BLaER1 treated with 17β-estradiol and CSF1 and Interleukin-3, amounts not matched to agents 10 nM and 100 nM (cell line): ENCODE measurements around the gene MYORG.
"Not testable (repeated sequence)": the region's sequence is repeated elsewhere in the genome, so short reads cannot be mapped to it uniquely, and the experiment has no call there.

ENCODE experiments used
- H3K27ac ChIP-seq, 11 experiments: shearing (Covaris generic); formaldehyde crosslinking; 2 replicates each; pipeline ENCODE4 v1.8.1; 2022
- H3K27me3 ChIP-seq, 11 experiments: shearing (Covaris generic); formaldehyde crosslinking; 2 replicates each; pipeline ENCODE4 v1.8.1; 2022
- H3K36me3 ChIP-seq, 11 experiments: shearing (Covaris generic); formaldehyde crosslinking; 2 replicates each; pipeline ENCODE4 v1.8.1; 2022
- H3K4me1 ChIP-seq, 10 experiments: shearing (Covaris generic); formaldehyde crosslinking; 2 replicates each; pipeline ENCODE4 v1.8.1; 2022
- H3K4me2 ChIP-seq, 11 experiments: shearing (Covaris generic); formaldehyde crosslinking; 2 replicates each; pipeline ENCODE4 v1.8.1; 2022
- H3K4me3 ChIP-seq, 10 experiments: shearing (Covaris generic); formaldehyde crosslinking; 2 replicates each; pipeline ENCODE4 v1.8.1; 2022
- H3K9ac ChIP-seq, 11 experiments: shearing (Covaris generic); formaldehyde crosslinking; 2 replicates each; pipeline ENCODE4 v1.8.1; 2022
- H3K9me3 ChIP-seq, 11 experiments: shearing (Covaris generic); formaldehyde crosslinking; replicated peaks in 1 of 11; 2 replicates each; pipeline ENCODE4 v1.8.1; 2022
- H4K20me1 ChIP-seq, 11 experiments: shearing (Covaris generic); formaldehyde crosslinking; 2 replicates each; pipeline ENCODE4 v1.8.1; 2022
- Cebpa-rat ChIP-seq, 11 experiments: shearing (Covaris generic); IDR thresholded peaks; 2 replicates each; pipeline ENCODE4 v1.8.1; 2022

MYORG gene

DNA sequence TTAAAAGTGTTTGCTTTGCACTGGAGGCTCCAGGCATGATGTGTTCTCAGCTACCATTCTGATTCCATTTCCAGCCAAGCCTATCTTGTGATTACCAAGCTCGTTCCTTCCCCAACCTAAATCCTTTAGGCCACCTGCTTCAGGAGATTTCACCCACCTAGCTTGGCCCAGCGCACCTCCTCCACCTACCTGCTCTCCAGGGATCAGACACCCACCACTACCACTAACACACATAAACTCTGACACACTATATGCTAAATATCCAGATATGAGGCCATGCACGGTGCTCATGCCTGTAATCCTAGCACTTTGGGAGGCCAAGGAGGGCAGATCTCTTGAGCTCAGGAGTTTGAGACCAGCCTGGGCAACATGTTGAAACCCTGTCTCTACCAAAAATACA, 2.4 kb downstream of the MYORG start:
- Histone ChIP-seq H3K27me3 (no peaks in the 10 kb centered on the region), H3K36me3 (peaks cover 12 to 35% (median 24%) of the 10 kb centered on the region in 11 experiments; a peak in 21 of 22 replicates), H3K9me3 (peaks cover 15 to 32% (median 26%) of the 10 kb centered on the region in 11 experiments), H3K4me3 (no peak overlapping the region), H4K20me1 (peaks cover 0 to 7% (median 0%) of the 10 kb centered on the region in 11 experiments; a peak in 2 of 22 replicates), H3K27ac (no peak overlapping the region), H3K4me2 (peak overlapping the region in 2 of 11 experiments; percentile 91 to 98; a peak in 2 of 22 replicates), H3K9ac (no peak overlapping the region), H3K4me1 (peaks cover 13 to 43% (median 37%) of the 10 kb centered on the region in 10 experiments; a peak in 19 of 20 replicates)
- no peak for TF ChIP-seq Cebpa-rat (IDR thresholded peaks at IDR 0.05)

DNA sequence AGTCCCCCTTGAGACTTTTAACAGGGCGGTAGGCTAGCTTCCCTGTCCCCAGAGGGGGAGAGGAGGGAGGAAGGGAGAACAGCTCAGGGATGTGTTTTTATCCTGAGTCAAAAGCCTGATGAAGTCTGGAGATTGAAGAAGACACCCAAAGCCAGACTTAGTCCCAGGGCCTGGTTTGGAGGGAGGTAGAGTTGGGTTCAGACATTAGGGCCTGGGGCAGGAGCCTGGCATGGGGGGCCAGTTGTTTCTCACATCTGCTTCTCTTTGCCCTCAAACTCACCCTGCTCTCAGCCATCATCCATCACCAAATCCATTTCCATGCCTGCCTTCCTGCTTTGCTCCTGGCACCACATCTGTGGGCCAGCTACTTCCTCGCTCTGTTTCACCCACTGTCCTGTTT, 2.9 kb downstream of the MYORG start:
- Histone ChIP-seq H3K4me2 (no peak overlapping the region), H3K4me1 (peaks cover 13 to 37% (median 31%) of the 10 kb centered on the region in 10 experiments; a peak in 19 of 20 replicates), H4K20me1 (peaks cover 0 to 6% (median 0%) of the 10 kb centered on the region in 11 experiments; a peak in 2 of 22 replicates), H3K9ac (no peak overlapping the region), H3K27me3 (no peaks in the 10 kb centered on the region), H3K9me3 (peaks cover 16 to 37% (median 28%) of the 10 kb centered on the region in 11 experiments), H3K27ac (no peak overlapping the region), H3K36me3 (peaks cover 12 to 40% (median 24%) of the 10 kb centered on the region in 11 experiments; a peak in 21 of 22 replicates), H3K4me3 (no peak overlapping the region)
- no peak for TF ChIP-seq Cebpa-rat (IDR thresholded peaks at IDR 0.05)

DNA sequence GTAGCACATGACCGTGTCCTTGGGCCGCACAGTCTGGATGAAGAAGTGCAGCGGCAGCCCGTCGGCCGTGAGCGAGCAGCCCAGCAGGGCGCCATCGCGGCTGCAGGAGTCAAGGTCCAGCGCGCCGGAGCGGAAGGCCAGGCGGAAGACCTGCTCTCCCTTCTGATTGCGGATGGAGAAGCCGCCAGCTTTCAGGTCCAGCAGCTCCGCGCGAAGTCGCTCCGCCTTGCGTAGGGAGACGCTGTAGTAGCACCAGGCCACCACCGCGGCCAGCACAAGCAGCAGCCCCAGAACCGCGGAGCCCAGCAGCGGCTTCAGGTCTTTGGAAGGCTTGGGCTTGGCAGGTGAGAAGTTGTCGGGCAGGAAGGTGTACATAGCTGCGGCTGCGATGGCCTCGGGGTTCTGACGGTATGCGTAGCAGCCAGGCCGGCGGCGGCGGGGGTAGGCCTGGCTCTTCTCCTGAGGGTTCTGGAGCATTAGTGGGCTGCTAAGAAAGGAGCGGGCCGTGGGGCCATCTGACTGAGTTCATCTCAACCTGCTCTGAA, 4.2 kb downstream of the MYORG start:
- Histone ChIP-seq H3K4me2 (no peak overlapping the region), H3K9me3 (peaks cover 29 to 49% (median 39%) of the 10 kb centered on the region in 11 experiments), H3K4me1 (peaks cover 13 to 31% (median 25%) of the 10 kb centered on the region in 10 experiments; a peak in 19 of 20 replicates), H4K20me1 (peaks cover 0 to 6% (median 0%) of the 10 kb centered on the region in 11 experiments; a peak in 2 of 22 replicates), H3K9ac (no peak overlapping the region), H3K36me3 (peaks cover 18 to 51% (median 31%) of the 10 kb centered on the region in 11 experiments; a peak in 21 of 22 replicates), H3K27me3 (no peaks in the 10 kb centered on the region), H3K27ac (no peak overlapping the region), H3K4me3 (no peak overlapping the region)
- TF ChIP-seq Cebpa-rat (IDR thresholded peaks at IDR 0.05) = no peak

DNA sequence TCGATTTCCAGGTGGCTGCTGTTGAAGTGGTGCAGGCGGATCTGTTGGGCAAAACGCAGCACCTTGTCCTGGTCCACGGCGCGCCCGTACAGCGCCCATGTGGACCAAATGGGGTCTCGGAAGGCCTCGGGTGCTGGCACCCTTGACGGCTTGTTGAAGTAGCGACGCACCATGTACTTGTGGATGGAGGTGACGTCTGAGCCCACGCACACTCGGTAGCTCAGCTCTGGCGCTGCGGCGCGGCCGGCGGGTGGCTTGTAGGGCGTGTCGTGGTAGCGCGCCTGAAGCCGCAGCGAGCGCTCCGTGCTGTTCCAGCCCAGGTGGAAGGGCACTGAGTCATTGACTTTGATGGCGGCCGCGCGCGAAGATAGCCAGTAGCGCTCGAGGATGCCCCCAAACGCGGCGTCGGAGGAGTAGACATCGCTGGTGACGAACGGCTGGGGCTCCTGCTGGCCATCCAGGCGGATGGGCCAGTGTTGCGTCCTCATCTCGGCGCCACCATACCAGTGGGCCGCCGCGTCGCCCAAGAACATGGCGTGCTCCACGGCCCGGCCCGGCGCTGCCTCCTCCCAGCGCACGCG, 4.7 kb downstream of the MYORG start:
- H3K27me3 ChIP-seq = no peaks in the 10 kb centered on the region
- H4K20me1 ChIP-seq = peaks cover 0 to 6% (median 0%) of the 10 kb centered on the region in 11 experiments; a peak in 2 of 22 replicates
- no peak overlapping the region for H3K27ac ChIP-seq
- H3K4me3 ChIP-seq = no peak overlapping the region
- peaks cover 34 to 53% (median 45%) of the 10 kb centered on the region in 11 experiments for H3K9me3 ChIP-seq
- TF ChIP-seq Cebpa-rat (IDR thresholded peaks at IDR 0.05) = no peak
- H3K4me2 ChIP-seq = no peak overlapping the region
- H3K36me3 ChIP-seq = peaks cover 18 to 51% (median 33%) of the 10 kb centered on the region in 11 experiments; a peak in 21 of 22 replicates
- no peak overlapping the region for H3K9ac ChIP-seq
- H3K4me1 ChIP-seq = peaks cover 13 to 26% (median 19%) of the 10 kb centered on the region in 10 experiments; a peak in 19 of 20 replicates

DNA sequence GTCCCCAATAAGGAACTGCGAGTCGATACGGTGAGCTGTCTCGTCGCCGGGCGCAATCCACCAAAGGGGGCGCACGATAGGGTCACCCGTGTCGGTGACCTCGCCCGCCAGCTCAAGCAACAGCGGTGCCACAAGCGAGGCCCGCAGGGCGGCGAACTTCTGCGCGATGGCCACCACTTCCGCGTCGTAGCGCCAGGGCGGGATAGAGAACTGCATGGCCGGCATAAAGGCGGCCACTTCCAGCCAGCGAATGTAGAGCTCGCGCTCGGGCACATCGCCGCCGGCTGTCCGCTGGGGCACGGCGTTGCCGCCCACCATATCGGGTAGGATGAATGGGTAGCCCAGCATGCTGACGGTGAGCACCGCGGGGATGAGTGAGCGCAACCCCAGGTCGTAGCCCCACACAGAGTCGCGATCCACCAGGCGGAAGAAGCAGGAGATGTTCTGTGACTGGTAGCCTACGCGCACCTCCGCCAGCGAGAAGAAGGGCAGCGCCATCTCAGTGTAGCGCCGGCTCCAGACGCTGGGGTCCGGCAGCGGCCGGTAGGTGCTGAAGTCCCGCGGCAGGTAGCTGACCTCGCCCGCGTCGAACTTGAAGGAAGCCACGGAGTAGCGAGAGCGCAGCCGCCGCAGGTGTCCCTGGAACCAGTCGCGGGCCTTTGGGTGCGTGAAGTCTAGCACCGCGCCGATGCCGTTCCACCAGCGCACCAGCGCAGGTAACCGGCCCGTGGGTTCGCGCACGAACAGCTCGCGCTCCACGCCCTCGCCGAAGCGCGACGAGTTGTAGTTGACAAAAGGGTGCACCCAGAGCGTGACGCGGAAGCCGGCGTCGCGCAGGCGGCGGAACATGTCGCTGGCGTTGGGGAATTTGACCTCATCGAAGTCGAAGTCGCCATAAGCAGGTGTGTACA, 5.5 kb downstream of the MYORG start:
- H3K4me2 ChIP-seq = no peak overlapping the region

DNA sequence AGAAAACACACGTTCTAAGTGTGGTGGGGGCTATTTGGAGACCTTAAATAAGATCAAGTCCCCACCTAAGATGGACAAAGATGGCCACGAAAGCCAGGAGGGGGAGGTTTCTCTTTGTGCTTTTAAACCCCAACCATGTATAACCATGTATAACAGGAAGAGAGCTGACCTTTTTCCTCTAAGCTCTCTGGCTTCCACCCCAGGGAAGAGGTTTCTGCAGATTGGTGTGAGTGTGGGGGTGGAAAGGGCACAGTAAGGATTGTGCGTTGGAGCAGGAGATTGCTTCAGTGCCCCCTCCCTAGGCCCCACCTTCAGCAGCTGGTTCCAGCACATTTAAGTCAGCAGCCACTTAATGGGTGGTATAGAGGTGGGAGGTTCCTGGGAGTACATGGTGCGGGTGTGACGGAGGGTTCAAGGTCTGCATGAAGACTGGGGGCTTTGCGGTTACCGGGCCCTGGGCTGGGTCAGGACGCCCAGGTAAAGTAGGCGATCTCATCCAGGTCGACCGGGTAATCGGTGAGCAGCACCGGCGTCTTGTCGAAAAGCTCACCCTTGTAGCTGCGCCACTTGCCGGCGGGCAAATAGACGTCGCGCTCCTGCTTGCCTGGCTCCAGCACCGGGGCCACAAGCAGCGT, 6.2 kb downstream of the MYORG start:
- Histone ChIP-seq H3K4me2 (no peak overlapping the region), H3K27ac (no peak overlapping the region), H3K36me3 (peaks cover 18 to 51% (median 33%) of the 10 kb centered on the region in 11 experiments; a peak in 21 of 22 replicates), H3K4me3 (0 out of 20 replicates have a peak overlapping the region, but pooled peaks of 1 of the 10 experiments have one; percentile 10), H3K9ac (no peak overlapping the region), H4K20me1 (no peaks in the 10 kb centered on the region), H3K9me3 (peaks cover 39 to 58% (median 48%) of the 10 kb centered on the region in 11 experiments), H3K27me3 (no peaks in the 10 kb centered on the region), H3K4me1 (peaks cover 5 to 15% (median 11%) of the 10 kb centered on the region in 10 experiments; a peak in 19 of 20 replicates)
- TF ChIP-seq Cebpa-rat (IDR thresholded peaks at IDR 0.05) = no peak

More for the DNA sequence above, 5.5 kb downstream of the MYORG start:
- H3K4me1 ChIP-seq = peaks cover 13 to 23% (median 18%) of the 10 kb centered on the region in 10 experiments; a peak in 19 of 20 replicates
- 0 out of 20 replicates have a peak overlapping the region, but pooled peaks of 1 of the 10 experiments have one; percentile 10 for H3K4me3 ChIP-seq
- peaks cover 39 to 58% (median 48%) of the 10 kb centered on the region in 11 experiments for H3K9me3 ChIP-seq
- H3K27ac ChIP-seq = no peak overlapping the region
- peaks cover 0 to 6% (median 0%) of the 10 kb centered on the region in 11 experiments; a peak in 1 of 22 replicates for H4K20me1 ChIP-seq
- H3K9ac ChIP-seq = no peak overlapping the region
- no peak for TF ChIP-seq Cebpa-rat (IDR thresholded peaks at IDR 0.05)
- no peaks in the 10 kb centered on the region for H3K27me3 ChIP-seq
- peaks cover 18 to 51% (median 33%) of the 10 kb centered on the region in 11 experiments; a peak in 21 of 22 replicates for H3K36me3 ChIP-seq

DNA sequence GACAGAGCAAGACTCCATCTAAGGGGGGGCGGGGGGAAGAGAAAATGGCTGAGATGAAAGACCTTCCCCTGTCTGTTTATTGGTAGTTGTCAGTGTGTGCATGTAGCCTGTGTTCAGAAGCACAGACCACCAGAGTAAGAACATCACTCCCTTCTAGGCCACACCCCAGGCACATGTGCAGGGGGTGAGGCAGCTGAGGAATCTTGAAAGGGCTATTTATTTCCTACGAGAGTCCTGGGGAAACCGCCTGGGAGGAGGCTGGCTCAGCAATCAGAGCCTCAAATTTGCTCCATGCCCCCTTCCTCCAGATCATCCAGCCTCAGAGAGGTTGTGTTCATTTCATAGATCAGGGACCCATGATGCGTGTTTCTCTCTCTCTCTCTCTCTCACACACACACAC, 7.1 kb downstream of the MYORG start:
- H3K9ac ChIP-seq = no peak overlapping the region

DNA sequence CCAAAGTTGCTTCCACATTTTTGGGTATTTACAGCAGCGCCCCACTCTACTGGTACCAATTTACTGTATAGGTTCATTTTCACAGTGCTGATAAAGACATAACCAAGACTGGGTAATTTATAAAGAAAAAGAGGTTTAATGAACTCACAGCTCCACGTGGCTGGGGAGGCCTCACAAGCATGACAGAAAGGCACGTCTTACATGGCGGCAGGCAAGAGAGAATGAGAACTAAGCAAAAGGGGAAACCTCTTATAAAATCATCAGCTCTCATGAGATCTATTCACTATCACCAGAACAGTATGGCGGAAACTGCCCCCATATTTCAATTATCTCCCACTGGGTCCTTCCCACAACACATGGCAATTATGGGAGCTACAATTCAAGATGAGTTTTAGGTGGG, 7.9 kb downstream of the MYORG start:
- H3K4me3 ChIP-seq, H3K4me2 ChIP-seq, H3K27ac ChIP-seq, H3K27me3 ChIP-seq, H3K9ac ChIP-seq, H4K20me1 ChIP-seq, H3K4me1 ChIP-seq: not testable (repeated sequence)
- Histone ChIP-seq H3K9me3 (peaks cover 39 to 58% (median 48%) of the 10 kb centered on the region in 11 experiments), H3K36me3 (peaks cover 18 to 51% (median 33%) of the 10 kb centered on the region in 11 experiments; a peak in 21 of 22 replicates)

More for the DNA sequence above, 7.1 kb downstream of the MYORG start:
- Histone ChIP-seq H3K9me3 (peaks cover 39 to 58% (median 48%) of the 10 kb centered on the region in 11 experiments), H3K4me1 (peaks cover 0 to 7% (median 2%) of the 10 kb centered on the region in 10 experiments; a peak in 9 of 20 replicates), H3K27me3 (no peaks in the 10 kb centered on the region), H4K20me1 (no peaks in the 10 kb centered on the region), H3K4me3 (no peak overlapping the region), H3K27ac (no peak overlapping the region), H3K36me3 (peaks cover 18 to 51% (median 33%) of the 10 kb centered on the region in 11 experiments; a peak in 21 of 22 replicates), H3K4me2 (no peak overlapping the region)
- no peak for TF ChIP-seq Cebpa-rat (IDR thresholded peaks at IDR 0.05)

DNA sequence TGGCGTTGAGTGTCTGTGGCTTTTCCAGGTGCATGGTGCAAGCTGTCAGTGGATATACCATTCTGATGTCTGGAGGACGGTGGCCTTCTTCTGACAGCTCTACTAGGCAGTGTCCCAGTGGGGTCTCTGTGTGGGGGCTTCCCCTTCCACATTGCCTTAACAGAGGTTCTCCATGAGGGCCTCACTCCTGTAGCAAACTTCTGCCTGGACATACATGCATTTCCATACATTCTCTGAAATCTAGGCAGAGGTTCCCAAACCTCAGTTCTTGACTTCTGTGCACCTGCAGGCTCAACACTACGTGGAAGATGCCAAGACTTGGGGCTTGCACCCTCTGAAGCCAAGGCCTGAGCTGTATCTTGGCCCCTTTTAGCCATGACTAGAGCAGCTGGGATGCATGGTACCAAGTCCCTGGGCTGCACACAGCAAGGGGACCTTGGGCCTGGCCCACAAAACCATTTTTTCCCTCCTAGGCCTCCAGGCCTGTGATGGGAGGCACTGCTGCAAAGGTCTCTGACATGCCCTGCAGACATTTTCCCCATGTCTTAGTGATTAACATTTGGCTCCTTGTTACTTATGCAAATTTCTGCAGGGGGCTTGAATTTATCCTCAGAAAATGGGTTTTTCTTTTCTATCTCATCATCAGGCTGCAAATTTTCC, 8.8 kb downstream of the MYORG start:
- Histone ChIP-seq H3K9me3 (peaks cover 39 to 58% (median 48%) of the 10 kb centered on the region in 11 experiments), H3K36me3 (peaks cover 18 to 50% (median 33%) of the 10 kb centered on the region in 11 experiments; a peak in 21 of 22 replicates)
- not testable (repeated sequence) for H3K27me3 ChIP-seq, H3K27ac ChIP-seq, H3K4me1 ChIP-seq, H4K20me1 ChIP-seq, H3K4me2 ChIP-seq, H3K4me3 ChIP-seq, H3K9ac ChIP-seq
